SK-N-DZ (cell line): ENCODE results near the gene GPRC5B.
A peak's percentile ranks its signal among the peaks of the same experiment; 100 is the strongest.

Source experiments
- DNase-seq: peaks from one replicate; pipeline ENCODE4 v3.0.0-alpha.2; 2015; ENCODE audit warnings: low spot score

Gene GPRC5B

DNA sequence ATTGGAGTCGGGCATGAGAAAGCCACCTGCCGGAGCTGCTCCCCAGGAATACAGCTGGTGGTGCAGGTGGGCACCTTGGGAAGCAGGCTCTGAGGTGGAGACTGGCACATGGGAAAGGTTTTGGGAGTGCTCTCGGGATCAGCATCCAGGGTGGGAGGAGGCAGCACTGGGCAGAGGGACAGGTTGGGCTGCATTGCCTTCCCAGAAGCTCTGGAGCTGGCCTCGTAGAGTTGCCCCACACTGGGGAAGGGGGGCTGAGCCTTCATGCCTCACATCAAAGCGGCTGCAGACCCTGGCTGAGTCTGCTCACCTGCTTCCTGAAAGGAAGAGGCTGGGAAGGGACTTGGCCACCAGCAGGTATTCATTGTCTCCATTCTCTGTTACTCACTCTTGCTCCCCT, 13.5 kb upstream of the GPRC5B start:
- DNase-seq, result no peak

DNA sequence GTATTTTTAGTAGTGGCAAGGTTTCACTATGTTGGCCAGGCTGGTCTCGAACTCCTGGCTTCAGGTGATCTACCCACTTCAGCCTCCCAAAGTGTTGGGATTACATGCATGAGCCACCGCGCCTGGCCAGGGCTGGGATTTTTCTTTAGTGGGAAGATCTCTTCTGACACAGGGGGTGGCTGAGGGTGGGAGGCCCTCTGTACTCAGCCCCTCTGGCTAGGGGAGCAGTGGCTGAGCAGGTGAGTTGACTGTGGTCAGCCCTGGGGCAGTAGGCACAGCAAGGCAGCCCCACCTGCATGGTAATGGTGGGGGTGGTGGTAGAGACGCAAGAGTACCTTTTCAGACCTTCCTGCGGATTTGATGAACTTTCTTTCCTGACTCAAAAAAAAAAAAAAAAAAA, 12.3 kb upstream of the GPRC5B start:
- DNase-seq, result no peak

DNA sequence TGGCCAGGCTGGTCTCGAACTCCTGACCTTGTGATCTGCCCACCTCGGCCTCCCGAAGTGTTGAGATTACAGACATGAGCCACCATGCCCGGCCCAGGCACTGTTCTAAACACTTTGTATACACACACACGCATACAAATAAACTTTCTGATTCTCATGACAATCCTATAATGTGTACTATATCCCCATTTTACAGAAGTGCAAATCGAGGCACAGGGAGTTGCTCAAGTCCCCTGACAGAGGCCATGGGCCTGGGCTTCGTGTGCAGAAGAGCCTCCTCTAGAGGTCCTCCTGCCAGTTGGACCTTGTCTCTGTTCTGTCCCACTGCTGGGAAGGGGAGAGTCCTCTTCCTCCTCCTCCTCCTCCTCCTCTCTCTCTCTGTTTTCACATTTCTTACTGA, 9.9 kb upstream of the GPRC5B start:
- DNase-seq, result no peak

DNA sequence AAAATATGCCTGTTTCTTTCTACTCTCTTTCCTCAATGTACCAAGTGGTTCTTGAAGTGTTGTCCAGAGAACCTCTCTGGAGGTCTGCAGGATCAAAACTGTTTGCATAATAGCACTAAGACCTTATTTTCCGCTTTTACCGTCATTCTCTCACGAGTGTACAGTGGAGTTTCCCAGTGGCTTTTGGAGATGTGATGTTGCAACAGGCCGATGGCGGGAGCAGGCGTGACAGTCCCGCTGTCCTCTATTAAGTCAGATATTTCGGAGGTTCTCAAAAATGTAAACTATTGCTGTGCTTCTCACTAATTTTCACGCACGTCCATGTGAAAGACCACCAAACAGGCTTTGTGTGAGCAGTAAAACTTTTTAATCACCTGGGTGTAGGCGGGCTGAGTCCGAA, 8.3 kb upstream of the GPRC5B start:
- DNase-seq, result no peak

DNA sequence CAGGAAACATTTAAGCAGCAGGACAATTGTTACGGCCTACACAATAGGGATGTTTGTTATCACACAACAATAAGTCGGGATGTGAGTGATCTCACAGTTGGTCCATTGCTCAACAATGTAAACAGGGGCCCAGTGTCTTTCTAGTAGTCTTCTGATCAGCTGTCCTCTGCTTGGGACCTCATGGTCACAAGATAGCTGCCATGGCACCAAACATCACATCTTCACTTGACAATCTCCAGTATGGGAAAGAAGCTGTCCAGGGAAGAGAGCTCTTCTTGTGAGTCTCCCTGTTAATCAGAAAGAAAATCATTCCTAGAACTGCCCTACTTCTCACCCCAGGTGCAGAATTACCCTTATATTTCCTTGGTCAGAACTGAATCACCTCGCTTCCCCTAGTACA, 6.3 kb upstream of the GPRC5B start:
- DNase-seq, result no peak

DNA sequence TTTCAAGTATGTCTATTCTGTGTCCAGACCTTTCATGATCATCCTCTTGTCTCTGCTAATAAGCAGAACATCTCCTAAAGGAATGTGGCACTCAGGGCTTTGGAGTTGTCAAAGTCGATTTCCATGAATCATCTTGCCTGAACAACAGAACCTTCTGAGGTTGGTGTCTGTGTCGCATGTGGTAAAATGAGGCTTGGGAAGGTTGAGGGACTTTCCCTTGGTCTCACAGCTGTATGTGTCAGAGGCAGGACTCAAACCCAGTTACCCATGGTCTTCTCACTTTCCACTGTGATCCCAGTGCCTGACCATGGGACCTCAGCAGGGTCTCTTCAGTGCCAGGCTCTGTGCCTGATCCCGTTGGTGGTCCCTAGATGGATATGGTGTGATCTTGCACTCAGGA, 4.2 kb upstream of the GPRC5B start:
- DNase-seq, result no peak

DNA sequence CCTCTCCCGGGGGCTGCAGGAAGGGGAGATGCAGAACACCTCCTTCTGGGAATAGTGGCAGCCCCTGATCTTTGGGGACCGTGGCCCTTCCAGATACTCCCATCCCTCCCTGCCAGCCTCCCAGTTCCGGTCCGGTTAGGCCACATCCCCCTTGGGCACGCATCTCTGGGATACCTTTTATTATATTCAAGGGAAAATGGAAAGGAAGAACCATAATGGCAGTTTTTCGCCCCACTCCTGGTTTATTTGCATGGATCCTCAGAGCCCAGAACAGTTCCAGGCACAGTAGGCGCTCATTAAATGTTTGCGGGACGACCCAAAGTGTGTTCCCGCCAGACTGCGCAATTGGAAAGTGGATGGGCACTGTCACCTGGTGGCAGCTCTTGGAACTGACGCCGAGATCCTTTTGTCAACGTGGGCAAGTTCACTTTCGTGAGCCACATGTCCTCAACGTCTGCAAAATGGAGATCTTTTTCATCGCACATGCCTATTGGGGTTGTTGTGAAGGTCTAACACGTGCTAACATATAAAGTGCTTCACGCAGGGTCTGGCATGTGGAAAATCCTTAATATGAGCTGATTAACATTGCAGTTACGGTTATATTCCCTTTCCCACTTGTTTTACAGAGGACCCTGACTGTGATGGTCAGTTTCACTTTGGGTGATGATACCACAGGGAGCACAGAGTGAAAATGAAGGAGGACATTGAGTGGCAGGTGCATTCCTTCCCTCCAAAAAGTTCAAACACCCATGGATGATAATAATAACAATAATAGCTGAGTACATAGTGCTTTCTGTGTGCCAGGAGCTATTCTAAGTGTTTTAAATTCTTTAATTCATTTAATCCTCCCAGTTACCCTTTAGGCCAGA, 1.7 kb upstream of the GPRC5B start:
- peak; percentile 82 for DNase-seq

DNA sequence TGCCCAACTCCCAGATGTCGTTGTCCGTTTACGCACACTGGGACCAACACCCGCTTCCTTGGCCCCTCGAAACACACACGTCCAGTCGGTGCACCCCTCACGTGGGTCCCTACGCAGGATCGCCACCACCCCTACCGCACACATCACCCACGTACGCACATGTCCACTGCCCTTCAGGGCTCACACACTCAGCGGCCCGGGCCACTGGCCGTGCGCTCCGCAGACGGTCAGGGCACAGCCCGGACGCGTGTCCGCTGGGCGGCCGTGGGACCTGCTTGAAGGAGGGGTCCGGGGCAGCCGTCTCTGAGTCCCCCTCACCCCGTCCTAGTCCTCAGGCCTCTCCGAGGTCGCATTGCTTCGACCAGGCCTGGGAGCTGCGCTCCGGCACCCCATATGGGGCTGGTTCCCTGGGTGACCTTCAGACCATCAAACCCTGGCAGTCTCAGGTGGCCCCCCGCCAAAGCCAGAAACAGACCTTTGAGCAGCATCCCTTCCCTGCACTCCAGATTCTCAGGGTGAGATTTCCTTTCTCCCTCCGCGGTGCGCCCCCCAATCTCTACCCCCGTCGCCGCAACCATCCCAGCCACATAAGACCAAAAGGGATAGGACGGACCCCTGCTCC, 914 bp upstream of the GPRC5B start:
- no peak for DNase-seq

DNA sequence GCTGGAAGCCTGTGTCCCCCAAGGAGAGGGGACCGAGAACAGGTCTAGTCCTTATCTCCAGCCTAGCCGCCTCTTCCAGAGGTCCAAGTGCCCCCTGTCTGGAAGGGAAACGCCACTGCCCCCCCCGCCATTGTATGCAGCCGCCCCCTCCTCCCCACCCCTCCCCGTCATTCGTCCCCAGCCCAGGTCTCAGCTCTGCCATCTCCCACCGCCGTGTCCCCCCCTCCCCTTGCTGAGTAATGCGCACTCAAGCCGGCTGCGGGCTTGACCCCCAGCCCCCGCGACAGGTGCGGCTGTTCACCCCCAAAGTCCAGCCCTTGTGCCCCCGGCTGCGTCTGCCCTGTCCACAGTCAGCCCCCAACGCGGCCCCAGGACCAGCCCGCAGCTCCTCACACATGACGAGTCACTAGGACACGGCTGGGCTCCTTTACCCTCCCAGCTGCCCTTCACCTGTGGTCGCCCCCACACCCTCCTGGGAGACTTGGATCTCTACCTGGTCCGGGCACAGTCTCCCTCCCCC, 622 bp downstream of the GPRC5B start:
- no peak for DNase-seq

DNA sequence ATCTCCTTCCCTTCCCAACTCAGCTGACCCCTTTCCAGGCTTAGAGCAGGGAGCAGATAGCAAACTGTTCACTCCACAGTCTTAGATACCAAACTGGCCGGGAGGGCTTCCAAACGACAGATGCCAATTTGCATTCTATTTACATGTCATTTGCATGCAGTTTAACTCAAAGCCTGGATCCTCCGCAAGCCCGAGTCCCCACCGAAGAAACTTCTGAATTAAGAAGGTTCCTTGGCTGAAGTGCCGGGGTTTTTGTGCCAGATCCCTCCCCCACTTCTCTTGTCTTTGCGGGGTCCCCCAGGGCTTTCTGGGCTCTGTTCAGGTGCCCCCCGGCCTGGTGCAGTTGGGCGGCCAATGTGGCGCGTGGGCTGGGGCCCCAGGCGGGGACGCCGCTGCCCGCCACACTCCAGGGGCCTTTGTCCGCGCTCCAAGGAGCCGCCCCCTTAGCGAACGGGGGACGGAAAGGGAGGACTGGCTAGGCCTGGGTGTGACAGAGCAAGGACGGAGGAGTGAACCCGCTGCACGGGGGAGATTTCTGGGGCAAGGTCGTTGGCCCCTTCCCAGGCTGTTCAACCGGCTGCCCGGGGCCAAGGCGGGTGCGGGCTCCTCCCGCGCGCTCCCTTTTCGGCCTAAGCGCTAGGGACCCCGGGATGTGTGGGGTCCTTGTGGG, 1.2 kb downstream of the GPRC5B start:
- DNase-seq, result peak; percentile 59

DNA sequence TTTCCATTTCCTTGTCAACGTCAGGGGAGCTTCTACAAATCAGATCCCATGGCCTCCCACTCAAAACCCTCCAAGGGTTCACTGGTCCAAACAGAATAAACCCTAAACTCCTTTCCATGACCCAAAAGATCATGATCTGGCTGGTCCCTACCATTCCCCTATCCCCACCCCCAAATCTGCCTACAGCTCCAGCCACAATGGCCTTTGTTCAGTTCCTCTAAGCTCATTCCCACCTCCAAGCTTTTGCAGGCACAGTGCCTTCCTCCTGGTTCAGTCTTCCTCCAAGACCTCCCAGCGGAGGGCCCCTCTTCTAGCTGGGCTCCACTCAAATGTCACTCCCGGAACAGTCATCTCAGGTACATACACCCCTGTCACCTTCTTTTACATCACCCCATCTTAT, 2.0 kb downstream of the GPRC5B start:
- no peak for DNase-seq

DNA sequence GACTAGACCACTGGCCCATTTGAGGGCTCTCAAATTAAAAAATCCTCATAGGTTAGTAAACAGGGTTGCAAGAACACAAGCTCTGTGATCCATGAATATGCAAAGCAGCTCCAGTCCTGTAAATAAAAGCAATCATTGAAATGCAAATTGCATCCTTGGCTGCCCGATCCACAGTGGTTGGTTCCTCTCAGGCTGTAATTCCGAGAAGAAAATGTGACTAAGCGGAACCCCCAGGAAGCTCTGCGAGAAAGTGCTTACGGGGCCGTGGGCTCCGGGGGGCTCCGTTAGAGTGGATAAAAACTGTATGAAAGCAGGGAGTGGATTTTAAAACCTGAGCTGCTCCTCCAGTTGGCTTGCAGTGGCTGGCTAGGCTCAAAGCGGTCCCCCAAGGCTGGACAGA, 2.5 kb downstream of the GPRC5B start:
- no peak for DNase-seq

DNA sequence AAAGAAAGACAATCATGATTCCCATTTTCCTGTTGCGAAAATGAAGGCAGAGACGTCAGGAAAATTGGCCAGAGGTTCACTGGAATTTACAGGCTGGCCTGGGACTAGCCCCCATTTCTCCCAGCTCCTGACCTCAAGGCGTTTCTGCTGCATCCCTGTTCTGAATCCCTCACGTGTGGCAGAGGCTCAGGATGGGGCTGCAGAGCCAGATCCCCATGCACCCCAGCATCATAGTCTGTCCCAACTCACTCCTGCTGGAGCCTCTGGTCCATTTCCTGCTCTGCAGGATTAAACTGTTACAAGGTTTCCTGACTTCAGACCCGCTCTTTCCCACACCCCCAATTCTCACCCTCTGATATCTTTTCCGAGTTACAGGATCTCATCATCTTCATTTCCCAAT, 2.9 kb downstream of the GPRC5B start:
- DNase-seq, result no peak

DNA sequence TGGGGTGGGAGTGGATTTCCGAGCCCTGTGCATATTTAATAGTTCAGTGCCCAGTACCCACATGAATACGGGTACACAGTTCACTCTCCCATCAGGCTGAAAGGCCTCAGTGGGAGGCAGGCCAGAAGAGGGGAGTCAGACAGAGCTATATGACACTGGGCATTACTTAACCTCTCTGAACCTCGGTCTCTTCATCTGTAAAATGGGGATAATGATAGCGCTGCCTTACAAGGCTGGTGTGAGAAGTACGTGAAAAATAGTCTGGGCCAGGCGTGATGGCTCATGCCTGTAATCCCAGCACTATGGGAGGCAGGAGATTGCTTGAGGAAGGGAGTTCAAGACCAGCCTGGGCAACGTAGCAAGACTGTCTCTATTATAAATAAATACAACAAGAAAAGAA, 3.6 kb downstream of the GPRC5B start:
- DNase-seq, result no peak

DNA sequence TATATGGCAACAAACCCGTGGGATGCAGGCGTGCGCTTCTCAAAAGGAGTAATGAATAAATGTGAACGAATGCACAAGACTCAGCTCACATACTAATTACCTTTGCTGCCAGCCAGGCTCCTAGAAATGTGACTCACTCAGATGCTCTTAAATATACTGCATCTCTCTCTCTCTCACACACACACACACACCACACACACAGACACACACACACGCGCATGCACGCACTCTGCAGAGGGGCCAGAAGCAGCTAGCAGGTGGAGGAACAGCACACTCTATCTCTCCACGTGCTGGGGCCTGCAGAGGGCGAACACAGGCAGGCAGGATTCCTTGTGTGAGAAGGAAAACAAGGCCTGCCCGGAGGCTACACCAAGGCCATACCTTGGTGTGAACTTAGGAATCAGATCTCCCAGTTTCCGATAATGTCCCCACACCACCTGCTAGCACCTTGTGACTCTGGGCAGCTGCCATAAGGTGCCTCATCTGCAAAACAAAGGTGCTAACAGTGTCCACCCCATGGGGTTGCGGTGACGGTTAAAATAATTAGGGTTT, 5.3 kb downstream of the GPRC5B start:
- no peak for DNase-seq

DNA sequence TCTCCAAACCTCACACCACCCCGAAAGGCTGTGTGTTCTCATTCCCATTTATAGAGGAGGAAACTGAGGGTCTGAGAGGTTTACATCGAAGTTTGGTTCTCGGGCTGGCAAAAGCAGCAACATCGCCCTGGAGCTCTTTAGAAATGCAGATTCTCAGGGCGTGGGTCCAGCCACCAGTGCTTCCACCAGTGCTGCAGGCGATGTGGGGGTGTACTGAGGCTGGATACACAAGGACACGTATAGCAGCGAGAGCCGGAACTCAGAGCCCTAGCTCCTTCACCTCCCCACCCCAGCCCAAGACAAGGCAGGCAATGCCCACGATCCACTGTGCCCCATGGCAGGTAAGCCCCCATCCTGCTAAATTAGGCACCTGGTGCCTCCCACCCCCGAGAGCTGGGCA, 5.9 kb downstream of the GPRC5B start:
- no peak for DNase-seq

DNA sequence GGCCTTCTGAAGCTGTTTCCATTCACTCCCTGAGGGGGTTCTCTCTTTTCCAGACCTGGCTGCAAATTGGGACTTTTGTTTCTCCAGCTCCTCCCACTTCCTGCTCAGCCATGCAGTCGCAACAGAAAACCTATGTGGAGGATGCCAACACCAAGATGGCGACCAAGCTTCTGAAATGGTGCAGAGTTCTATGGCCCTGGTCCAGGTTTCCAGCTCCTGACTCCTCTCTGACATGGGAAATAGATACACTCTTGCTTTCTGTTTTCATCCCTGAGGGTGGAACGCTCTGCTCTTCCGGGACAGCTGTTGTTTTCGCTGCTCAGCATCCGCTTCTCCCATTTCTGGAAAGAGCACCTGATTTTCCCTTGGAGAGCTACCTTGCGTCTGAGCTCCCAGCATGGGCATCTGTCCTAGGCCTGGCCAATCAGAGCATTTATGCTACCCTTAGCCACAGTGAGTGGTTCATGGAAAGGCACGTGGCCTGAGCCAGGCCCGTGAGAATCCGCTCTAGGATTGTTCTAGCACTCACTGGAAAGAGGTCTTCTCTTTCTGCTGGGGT, 8.1 kb downstream of the GPRC5B start:
- no peak for DNase-seq

DNA sequence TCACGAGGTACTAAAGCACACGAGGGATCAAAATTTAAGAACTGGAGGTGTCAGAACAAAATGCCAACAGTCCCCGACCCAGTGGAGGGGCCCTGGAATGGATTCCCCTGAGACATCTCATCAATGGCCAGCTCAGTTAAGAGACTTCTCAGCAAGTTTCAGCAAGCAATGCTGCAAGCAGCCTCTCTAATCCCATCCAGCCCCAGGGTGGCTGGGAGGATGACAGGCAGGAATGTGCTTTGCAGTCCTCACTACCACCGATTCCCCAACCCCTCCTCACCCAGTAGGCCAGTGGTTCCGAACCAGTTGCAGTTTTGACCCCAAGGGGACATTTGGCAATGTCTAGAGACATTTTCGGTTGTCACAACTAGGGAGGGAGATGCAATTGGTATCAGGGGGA, 8.7 kb downstream of the GPRC5B start:
- no peak for DNase-seq

DNA sequence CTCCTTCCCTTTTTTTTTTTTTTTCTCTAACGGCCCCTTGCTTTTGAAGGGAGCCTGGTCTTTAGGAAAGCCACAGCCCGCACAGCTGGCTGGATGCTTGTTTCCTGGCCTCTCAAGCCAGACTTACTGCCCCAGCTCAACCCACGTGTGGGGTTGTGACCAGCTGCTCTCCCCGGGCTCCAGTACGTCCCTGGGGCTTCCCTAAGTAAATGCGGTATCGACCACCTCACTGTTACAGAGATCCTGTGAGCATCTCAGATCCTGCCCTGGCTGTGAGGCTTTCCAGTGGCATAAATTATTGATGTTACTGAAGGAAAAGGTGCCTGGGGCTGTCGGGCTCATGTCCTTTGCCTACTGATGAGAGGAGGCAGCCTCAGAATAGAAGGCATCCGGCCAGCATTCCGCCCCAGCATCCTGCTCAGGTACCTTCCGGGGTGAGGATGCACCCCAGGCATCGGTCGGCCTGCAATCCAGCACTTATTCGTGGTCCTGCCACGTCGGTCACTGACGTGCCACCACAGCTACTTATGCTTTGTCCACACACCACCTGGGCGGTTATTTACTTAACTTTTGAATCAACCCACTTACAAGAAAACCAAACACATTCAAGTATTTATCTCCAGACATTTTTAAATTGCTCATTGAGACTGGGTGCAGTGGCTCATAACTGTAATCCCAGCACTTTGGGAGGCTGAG, 9.6 kb downstream of the GPRC5B start:
- DNase-seq, result no peak

DNA sequence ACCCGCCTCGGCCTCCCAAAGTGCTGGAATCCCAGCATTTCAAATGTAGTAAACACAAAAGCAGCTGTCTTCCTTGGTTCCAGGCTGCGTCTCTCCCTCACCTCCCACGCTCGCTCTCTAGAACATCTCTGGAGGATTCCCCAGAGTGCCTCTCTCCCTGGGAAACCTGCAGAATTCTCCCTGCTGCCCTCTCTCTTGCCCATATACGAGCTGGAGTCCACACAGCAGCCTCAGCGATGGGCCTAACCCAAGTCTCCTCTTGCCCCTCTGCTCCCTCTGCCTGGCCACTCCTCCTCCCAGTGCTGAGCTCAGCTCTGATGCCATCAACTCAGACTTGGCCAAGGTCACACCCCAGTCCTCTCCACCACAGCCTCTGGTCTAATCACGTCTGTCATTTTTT, 10.6 kb downstream of the GPRC5B start:
- no peak for DNase-seq

DNA sequence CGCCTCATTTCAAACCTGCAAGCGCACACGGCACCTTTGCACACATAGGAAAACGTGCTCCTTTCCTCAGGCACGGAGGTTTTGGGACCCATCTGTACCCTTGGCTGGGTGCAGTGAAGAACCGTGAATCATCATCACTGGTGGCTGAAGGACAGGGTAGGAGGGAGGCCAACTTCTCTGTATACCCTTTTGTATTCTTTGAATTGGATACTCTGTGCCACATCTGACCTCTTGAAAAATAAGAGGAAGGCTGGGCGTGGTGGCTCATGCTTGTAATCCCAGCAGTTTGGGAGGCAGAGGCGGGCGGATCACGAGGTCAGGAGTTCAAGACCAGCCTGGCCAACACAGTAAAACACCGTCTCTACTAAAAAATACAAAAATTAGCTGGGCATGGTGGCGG, 11.7 kb downstream of the GPRC5B start:
- no peak for DNase-seq
